K562 (cell line): ENCODE measurements around the gene ITSN2.
"Not testable (repeated sequence)": the region's sequence is repeated elsewhere in the genome, so short reads cannot be mapped to it uniquely, and the experiment has no call there.

Experiments used
- CLOCK ChIP-seq: fragments of 250-450 bp; sonication (Bioruptor Pico); IDR thresholded peaks from 2 replicates; pipeline ENCODE4 v1.4.0; 2020; ENCODE audit warnings: mild to moderate bottlenecking, moderate library complexity, borderline replicate concordance
- EP300 ChIP-seq: IDR thresholded peaks from 2 replicates; pipeline ENCODE4 v1.6.1; 2012; ENCODE audit warnings: low read length, improper control_type of control experiment
- JUND ChIP-seq, 2 experiments: IDR thresholded peaks; 2 replicates in 1 of 2; 3 replicates in 1 of 2; pipeline ENCODE4 v1.6.1; 2011; ENCODE audit warnings: borderline replicate concordance in 2 of 2, low read depth in 2 of 2, low read length in 2 of 2, improper control_type of control experiment in 1 of 2, missing biosample characterization in 1 of 2, missing genetic modification characterization in 1 of 2, missing genetic modification reagents in 1 of 2
- MAX ChIP-seq: sonication (generic); formaldehyde crosslinking; IDR thresholded peaks from 2 replicates; pipeline ENCODE4 v1.9.0; 2022; ENCODE audit warnings: mild to moderate bottlenecking, missing genetic modification reagents
- POLR2AphosphoS5 ChIP-seq: IDR thresholded peaks from 2 replicates; pipeline ENCODE4 v1.6.1; 2011; ENCODE audit warnings: mild to moderate bottlenecking, low read depth, low read length, moderate library complexity; ENCODE audit not compliant: control insufficient read depth, insufficient read depth
- POLR3A ChIP-seq: IDR thresholded peaks from 2 replicates; pipeline ENCODE4 v1.6.1; 2011; ENCODE audit warnings: borderline replicate concordance, mild to moderate bottlenecking, moderate library complexity; ENCODE audit not compliant: insufficient read length, insufficient read depth; ENCODE audit errors: extremely low read depth
- SMC3 ChIP-seq: conservative IDR thresholded peaks from 2 replicates; pipeline ENCODE4 v1.6.1; 2011; ENCODE audit warnings: low read depth, low read length, improper control_type of control experiment; ENCODE audit not compliant: insufficient read depth
- TF ChIP-seq, protein P1 (sequence below), 3 experiments: IDR thresholded peaks in 2 of 3; conservative IDR thresholded peaks in 1 of 3; 2 replicates each; pipeline ENCODE4 v1.5.1; 2011 to 2012; ENCODE audit warnings: low read length in 3 of 3, mild to moderate bottlenecking in 3 of 3, control low read depth in 2 of 3, improper control_type of control experiment in 1 of 3, inconsistent platforms in 1 of 3, low read depth in 1 of 3, mixed read lengths in 1 of 3, moderate library complexity in 1 of 3; ENCODE audit not compliant: insufficient read depth in 2 of 3
- TF ChIP-seq, protein P2 (sequence below): sonication (generic); formaldehyde crosslinking; IDR thresholded peaks from 2 replicates; pipeline ENCODE4 v1.8.1; 2023; ENCODE audit warnings: mild to moderate bottlenecking, missing genetic modification reagents

DNA sequence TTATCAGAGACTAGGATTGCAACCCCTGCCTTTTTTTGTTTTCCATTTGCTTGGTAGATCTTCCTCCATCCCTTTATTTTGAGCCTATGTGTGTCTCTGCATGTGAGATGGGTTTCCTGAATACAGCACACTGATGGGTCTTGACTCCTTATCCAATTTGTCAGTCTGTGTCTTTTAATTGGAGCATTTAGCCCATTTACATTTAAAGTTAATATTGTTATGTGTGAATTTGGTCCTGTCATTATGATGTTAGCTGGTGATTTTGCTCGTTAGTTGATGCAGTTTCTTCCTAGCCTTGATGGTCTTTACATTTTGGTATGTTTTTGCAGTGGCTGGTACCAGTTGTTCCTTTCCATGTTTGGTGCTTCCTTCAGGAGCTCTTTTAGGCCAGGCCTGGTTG is 163.1 kb downstream of the ITSN2 start:
- TF ChIP-seq CLOCK; SMC3; POLR2AphosphoS5; JUND (IDR thresholded peaks at IDR 0.05; ENCODE audit: borderline replicate concordance, low read depth, low read length); JUND (tag; IDR thresholded peaks at IDR 0.05; ENCODE audit: borderline replicate concordance, low read depth, low read length); POLR3A; EP300; MAX: not testable (repeated sequence)
- TF ChIP-seq, protein P1, sequence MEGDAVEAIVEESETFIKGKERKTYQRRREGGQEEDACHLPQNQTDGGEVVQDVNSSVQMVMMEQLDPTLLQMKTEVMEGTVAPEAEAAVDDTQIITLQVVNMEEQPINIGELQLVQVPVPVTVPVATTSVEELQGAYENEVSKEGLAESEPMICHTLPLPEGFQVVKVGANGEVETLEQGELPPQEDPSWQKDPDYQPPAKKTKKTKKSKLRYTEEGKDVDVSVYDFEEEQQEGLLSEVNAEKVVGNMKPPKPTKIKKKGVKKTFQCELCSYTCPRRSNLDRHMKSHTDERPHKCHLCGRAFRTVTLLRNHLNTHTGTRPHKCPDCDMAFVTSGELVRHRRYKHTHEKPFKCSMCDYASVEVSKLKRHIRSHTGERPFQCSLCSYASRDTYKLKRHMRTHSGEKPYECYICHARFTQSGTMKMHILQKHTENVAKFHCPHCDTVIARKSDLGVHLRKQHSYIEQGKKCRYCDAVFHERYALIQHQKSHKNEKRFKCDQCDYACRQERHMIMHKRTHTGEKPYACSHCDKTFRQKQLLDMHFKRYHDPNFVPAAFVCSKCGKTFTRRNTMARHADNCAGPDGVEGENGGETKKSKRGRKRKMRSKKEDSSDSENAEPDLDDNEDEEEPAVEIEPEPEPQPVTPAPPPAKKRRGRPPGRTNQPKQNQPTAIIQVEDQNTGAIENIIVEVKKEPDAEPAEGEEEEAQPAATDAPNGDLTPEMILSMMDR (IDR thresholded peaks at IDR 0.05 in 2 of 3, conservative IDR thresholded peaks at IDR 0.05 in 1 of 3; ENCODE audit: insufficient read depth in 2 of 3, low read depth in 1 of 3, low read length in 3 of 3): not testable (repeated sequence)
- TF ChIP-seq, protein P2, sequence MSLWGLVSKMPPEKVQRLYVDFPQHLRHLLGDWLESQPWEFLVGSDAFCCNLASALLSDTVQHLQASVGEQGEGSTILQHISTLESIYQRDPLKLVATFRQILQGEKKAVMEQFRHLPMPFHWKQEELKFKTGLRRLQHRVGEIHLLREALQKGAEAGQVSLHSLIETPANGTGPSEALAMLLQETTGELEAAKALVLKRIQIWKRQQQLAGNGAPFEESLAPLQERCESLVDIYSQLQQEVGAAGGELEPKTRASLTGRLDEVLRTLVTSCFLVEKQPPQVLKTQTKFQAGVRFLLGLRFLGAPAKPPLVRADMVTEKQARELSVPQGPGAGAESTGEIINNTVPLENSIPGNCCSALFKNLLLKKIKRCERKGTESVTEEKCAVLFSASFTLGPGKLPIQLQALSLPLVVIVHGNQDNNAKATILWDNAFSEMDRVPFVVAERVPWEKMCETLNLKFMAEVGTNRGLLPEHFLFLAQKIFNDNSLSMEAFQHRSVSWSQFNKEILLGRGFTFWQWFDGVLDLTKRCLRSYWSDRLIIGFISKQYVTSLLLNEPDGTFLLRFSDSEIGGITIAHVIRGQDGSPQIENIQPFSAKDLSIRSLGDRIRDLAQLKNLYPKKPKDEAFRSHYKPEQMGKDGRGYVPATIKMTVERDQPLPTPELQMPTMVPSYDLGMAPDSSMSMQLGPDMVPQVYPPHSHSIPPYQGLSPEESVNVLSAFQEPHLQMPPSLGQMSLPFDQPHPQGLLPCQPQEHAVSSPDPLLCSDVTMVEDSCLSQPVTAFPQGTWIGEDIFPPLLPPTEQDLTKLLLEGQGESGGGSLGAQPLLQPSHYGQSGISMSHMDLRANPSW (CRISPR knock-in tag): not testable (repeated sequence)
